GM12801 (cell line): Measurements from ENCODE around the gene EFCAB6.

Source experiments
- TF ChIP-seq, protein P1 (sequence below): IDR thresholded peaks from one replicate; pipeline ENCODE4 v1.5.1; 2011; ENCODE audit warnings: control low read depth; ENCODE audit not compliant: insufficient read length; ENCODE audit errors: extremely low read depth

EFCAB6 gene

GRCh38 chr22:43698403-43698802 is 113.7 kb downstream of the EFCAB6 start:
- TF ChIP-seq, protein P1, sequence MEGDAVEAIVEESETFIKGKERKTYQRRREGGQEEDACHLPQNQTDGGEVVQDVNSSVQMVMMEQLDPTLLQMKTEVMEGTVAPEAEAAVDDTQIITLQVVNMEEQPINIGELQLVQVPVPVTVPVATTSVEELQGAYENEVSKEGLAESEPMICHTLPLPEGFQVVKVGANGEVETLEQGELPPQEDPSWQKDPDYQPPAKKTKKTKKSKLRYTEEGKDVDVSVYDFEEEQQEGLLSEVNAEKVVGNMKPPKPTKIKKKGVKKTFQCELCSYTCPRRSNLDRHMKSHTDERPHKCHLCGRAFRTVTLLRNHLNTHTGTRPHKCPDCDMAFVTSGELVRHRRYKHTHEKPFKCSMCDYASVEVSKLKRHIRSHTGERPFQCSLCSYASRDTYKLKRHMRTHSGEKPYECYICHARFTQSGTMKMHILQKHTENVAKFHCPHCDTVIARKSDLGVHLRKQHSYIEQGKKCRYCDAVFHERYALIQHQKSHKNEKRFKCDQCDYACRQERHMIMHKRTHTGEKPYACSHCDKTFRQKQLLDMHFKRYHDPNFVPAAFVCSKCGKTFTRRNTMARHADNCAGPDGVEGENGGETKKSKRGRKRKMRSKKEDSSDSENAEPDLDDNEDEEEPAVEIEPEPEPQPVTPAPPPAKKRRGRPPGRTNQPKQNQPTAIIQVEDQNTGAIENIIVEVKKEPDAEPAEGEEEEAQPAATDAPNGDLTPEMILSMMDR = no peak

- TF ChIP-seq, protein P1 = no peak
Observed at GRCh38 chr22:43697894-43698293, 114.2 kb downstream of the EFCAB6 start.

- TF ChIP-seq, protein P1 = no peak
Observed at GRCh38 chr22:43693249-43693648, 118.9 kb downstream of the EFCAB6 start.

DNA sequence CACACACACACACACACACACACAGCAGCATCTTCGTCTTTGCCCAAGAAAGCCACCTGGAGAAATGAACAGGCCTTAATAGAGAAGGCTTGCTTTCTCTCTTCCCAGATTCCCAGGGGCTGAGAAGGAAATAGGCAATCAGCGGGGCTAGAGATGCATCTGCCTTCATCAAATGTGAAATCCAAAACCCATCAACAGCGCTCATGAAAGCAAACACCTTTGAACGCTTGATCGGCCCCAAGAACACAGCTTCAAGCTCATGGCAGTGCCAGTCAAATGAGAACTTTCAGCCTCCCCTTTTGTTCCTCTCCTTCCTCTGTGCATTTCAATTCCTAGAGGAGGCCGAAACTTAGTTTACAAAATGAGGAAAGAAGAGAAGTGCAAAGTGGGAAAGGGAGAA is 122.7 kb downstream of the EFCAB6 start:
- TF ChIP-seq, protein P1 = no peak

DNA sequence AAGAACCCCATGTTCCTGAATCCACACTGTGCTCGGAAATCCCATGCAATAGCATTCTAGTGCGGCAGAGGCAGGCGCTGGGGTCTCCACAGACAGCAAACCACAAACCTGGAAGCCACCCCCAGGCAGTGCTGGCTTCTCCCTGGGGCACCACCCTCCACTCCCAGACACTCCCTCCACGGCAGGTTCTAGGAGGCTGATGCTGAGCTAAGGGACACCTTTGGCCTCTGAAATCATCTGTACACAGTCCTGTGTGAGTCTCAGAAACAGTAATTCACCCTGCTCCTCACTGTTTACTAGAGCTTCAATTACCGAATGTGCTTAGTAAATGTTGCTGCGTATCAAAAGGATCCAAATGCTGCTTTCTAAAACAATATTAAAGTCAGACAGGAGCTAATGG is 129.3 kb downstream of the EFCAB6 start:
- TF ChIP-seq, protein P1 = no peak

DNA sequence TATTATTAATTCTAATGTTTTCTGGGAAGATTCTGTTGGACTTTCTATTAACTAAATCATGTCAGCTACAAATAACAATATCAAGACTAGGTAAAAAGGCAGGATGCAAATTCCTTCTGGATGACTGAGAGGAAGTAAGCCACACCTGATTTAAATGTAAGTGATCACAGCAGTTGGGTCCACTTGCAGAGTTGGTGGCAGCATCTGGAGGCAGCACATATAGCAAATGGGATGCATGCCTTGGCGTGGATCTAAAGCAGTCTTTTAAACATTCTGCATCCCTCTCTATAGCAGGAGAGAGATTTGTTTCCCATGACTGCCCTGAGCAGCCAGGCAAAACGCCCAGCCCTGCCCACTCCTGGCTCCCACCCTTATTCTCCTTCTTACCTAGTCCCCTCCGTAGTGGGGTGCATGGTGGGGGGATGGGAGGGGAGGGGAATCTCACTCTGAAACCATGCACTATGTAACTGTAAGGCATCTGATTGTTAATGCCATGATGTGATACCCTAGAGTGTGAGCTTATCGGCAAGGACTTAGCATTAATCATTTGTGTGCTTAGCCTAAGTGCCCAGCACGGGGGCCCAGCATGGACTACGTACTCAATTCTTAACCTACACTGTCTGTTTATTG is 130.3 kb downstream of the EFCAB6 start:
- TF ChIP-seq, protein P1 = no peak

DNA sequence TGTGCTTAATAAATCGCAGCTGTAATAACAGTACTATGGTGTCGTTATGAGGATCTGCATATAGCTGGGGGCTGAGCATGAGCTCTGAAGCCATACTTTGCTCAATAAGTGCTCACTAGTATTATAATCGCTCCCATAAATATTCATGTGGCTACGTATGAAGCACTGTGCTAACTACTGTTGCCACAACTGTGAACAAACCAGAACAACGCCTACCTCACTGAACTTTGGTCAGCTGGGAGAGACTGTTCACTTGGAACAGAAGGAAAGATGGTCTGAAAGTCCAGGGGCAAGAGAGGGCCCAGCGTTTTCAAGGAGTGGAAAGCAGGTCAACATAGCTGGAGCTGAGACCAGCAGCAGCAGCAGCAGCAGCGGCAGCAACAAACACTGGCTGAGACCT is 141.6 kb downstream of the EFCAB6 start:
- TF ChIP-seq, protein P1 = no peak
